Neural cell (in vitro differentiated cells): ENCODE measurements around the gene CEP162. TPM values are rescaled to one million over a fixed set of nuclear protein-coding genes. Genes with fewer than 3 reads are reported as not detected.
"Not testable (repeated sequence)": the region's sequence is repeated elsewhere in the genome, so short reads cannot be mapped to it uniquely, and the experiment has no call there.

Experiments
- H2AFZ ChIP-seq: fragments of 200-600, 300-800 bp; sonication (generic), shearing (Covaris generic); 2 replicates; pipeline ENCODE4 v1.6.0; 2014; ENCODE audit warnings: low read depth, mild to moderate bottlenecking, antibody characterized with exemption, low read length, moderate library complexity
- H3F3A ChIP-seq: fragments of 200-600 bp; shearing (Covaris generic); 2 replicates; pipeline ENCODE4 v1.6.1; 2016; ENCODE audit warnings: mild to moderate bottlenecking, moderate library complexity, mixed read lengths, antibody characterized with exemption, low read length; ENCODE audit not compliant: insufficient read depth, poor library complexity, severe bottlenecking
- H3K27ac ChIP-seq: fragments of 200-600, 300-800 bp; sonication (generic), shearing (Covaris generic); 2 replicates; pipeline ENCODE4 v1.5.1; 2014; ENCODE audit warnings: mild to moderate bottlenecking, low read length, moderate library complexity
- H3K27me3 ChIP-seq: fragments of 300-800, 200-600 bp; sonication (generic), shearing (Covaris generic); 2 replicates; pipeline ENCODE4 v1.6.0; 2014; ENCODE audit warnings: mild to moderate bottlenecking, low read depth, low read length, moderate library complexity; ENCODE audit not compliant: insufficient read depth
- H3K36me3 ChIP-seq: fragments of 300-800, 200-600 bp; sonication (generic), shearing (Covaris generic); 2 replicates; pipeline ENCODE4 v1.5.1; 2014; ENCODE audit warnings: mild to moderate bottlenecking, antibody characterized with exemption, low read length, moderate library complexity; ENCODE audit not compliant: insufficient read depth
- H3K4me2 ChIP-seq: fragments of 300-800, 200-600 bp; sonication (generic), shearing (Covaris generic); 2 replicates; pipeline ENCODE4 v1.6.0; 2014; ENCODE audit warnings: mild to moderate bottlenecking, low read length
- H3K4me3 ChIP-seq: fragments of 300-800, 200-600 bp; sonication (generic), shearing (Covaris generic); 2 replicates; pipeline ENCODE4 v1.5.1; 2014; ENCODE audit warnings: mild to moderate bottlenecking, low read length, moderate library complexity
- H3K79me2 ChIP-seq: fragments of 200-600 bp; shearing (Covaris generic); replicated peaks from 2 replicates; pipeline ENCODE4 v1.6.0; 2014; ENCODE audit warnings: mild to moderate bottlenecking, low read length, moderate library complexity; ENCODE audit not compliant: insufficient read depth
- H3K9ac ChIP-seq: fragments of 300-800, 200-600 bp; sonication (generic), shearing (Covaris generic); 2 replicates; pipeline ENCODE4 v1.6.1; 2016; ENCODE audit warnings: mild to moderate bottlenecking, low read length, mixed read lengths
- H3K9me2 ChIP-seq: fragments of 200-600 bp; shearing (Covaris generic); 2 replicates; pipeline ENCODE4 v1.6.1; 2016; ENCODE audit warnings: mild to moderate bottlenecking, low read length, mixed read lengths; ENCODE audit not compliant: insufficient read depth
- H3K9me3 ChIP-seq: fragments of 200-600, 300-800 bp; sonication (generic), shearing (Covaris generic); 2 replicates; pipeline ENCODE4 v1.6.1; 2016; ENCODE audit warnings: mild to moderate bottlenecking, mixed run types, low read length, moderate library complexity, mixed read lengths
- H4K20me1 ChIP-seq: fragments of 200-600 bp; shearing (Covaris generic); 2 replicates; pipeline ENCODE4 v1.6.1; 2016; ENCODE audit warnings: mild to moderate bottlenecking, mixed run types; ENCODE audit not compliant: insufficient read depth
- CTCF ChIP-seq: fragments of 450-650 bp; IDR thresholded peaks from 2 replicates; pipeline ENCODE4 v1.5.1; 2014; ENCODE audit warnings: antibody characterized with exemption, mild to moderate bottlenecking, moderate library complexity; ENCODE audit not compliant: poor library complexity, severe bottlenecking
- EP300 ChIP-seq: fragments of 450-650 bp; conservative IDR thresholded peaks from 2 replicates; pipeline ENCODE4 v1.6.1; 2014; ENCODE audit warnings: antibody characterized with exemption, mild to moderate bottlenecking, moderate library complexity; ENCODE audit not compliant: poor library complexity, severe bottlenecking
- EZH2 ChIP-seq: fragments of 200-600, 300-800 bp; shearing (Covaris generic), sonication (generic); IDR thresholded peaks from 2 replicates; pipeline ENCODE4 v1.6.1; 2014; ENCODE audit warnings: antibody characterized with exemption, low read length, borderline replicate concordance, mild to moderate bottlenecking; ENCODE audit not compliant: insufficient read depth, poor library complexity, severe bottlenecking
- MXI1 ChIP-seq: fragments of 450-650 bp; conservative IDR thresholded peaks from 2 replicates; pipeline ENCODE4 v1.6.1; 2014; ENCODE audit warnings: antibody characterized with exemption, mild to moderate bottlenecking; ENCODE audit not compliant: poor library complexity, severe bottlenecking
- POLR2AphosphoS5 ChIP-seq: IDR thresholded peaks from 2 replicates; pipeline ENCODE4 v1.6.1; 2012
- RAD21 ChIP-seq: fragments of 450-650 bp; conservative IDR thresholded peaks from 2 replicates; pipeline ENCODE4 v1.6.1; 2014; ENCODE audit warnings: antibody characterized with exemption, mild to moderate bottlenecking, moderate library complexity
- REST ChIP-seq: IDR thresholded peaks from 2 replicates; pipeline ENCODE4 v1.6.1; 2012; ENCODE audit warnings: borderline replicate concordance
- SMC3 ChIP-seq: fragments of 450-650 bp; conservative IDR thresholded peaks from 2 replicates; pipeline ENCODE4 v1.6.1; 2014; ENCODE audit warnings: antibody characterized with exemption, mild to moderate bottlenecking, moderate library complexity; ENCODE audit not compliant: poor library complexity
- TAF1 ChIP-seq: IDR thresholded peaks from 2 replicates; pipeline ENCODE4 v1.6.1; 2012; ENCODE audit warnings: low read depth
- polyA plus RNA-seq: library from polyadenylated mRNA; depleted of rRNA; stranded (reverse); fragments of >200 nt; gene quantifications from 2 replicates; pipeline ENCODE4 v1.2.3, GENCODE V29; 2014

Gene CEP162
- polyA plus RNA-seq, 1 donor from 2014 or later = 19.3 TPM

DNA sequence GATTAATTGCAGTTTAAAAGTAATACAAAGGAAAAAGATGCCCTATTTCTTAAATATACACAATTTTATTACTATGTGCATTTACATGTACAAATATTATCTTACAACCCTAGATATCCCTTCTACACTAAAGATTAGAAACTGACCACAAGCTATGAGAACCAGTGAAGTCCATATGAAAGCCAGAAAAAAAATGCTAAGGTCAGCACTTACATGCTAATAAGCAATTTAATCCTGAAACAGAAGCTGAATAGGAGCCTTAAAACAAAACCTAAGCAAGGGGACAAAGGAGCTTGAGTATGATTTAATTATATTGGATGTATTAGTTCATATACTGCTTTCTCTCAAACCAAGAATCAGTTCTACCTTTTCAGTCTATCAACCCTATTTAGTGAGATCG, 14.2 kb downstream of the CEP162 start:
- Histone ChIP-seq H4K20me1 (no peaks in the 10 kb centered on the region), H3K9me3 (no peaks in the 10 kb centered on the region), H3K4me2 (no peak overlapping the region), H3K27ac (no peak overlapping the region), H3K4me3 (no peak overlapping the region), H2AFZ (no peak overlapping the region), H3K79me2 (no peaks in the 10 kb centered on the region), H3K9me2 (no peaks in the 10 kb centered on the region), H3K36me3 (peaks cover 4% of the 10 kb centered on the region), H3F3A (no peaks in the 10 kb centered on the region), H3K9ac (no peak overlapping the region), H3K27me3 (no peaks in the 10 kb centered on the region)
- TF ChIP-seq TAF1 (no peak), SMC3 (no peak), EP300 (no peak), RAD21 (no peak)

GRCh38 chr6:84204011-84204410, 23.4 kb downstream of the CEP162 start:
- Histone ChIP-seq H3K27ac (no peak overlapping the region), H3K9me3 (no peaks in the 10 kb centered on the region), H3K36me3 (no peaks in the 10 kb centered on the region), H3K79me2 (no peaks in the 10 kb centered on the region), H4K20me1 (no peaks in the 10 kb centered on the region), H3K4me2 (no peak overlapping the region), H3F3A (no peaks in the 10 kb centered on the region), H3K4me3 (no peak overlapping the region), H3K27me3 (no peaks in the 10 kb centered on the region), H3K9ac (no peak overlapping the region), H3K9me2 (no peaks in the 10 kb centered on the region), H2AFZ (no peak overlapping the region)
- TF ChIP-seq CTCF = no peak
- TF ChIP-seq REST = no peak
- TF ChIP-seq MXI1 = no peak
- no peak for TF ChIP-seq EZH2
- no peak for TF ChIP-seq TAF1
- no peak for TF ChIP-seq RAD21
- no peak for TF ChIP-seq POLR2AphosphoS5
- no peak for TF ChIP-seq SMC3
- TF ChIP-seq EP300 = no peak

DNA sequence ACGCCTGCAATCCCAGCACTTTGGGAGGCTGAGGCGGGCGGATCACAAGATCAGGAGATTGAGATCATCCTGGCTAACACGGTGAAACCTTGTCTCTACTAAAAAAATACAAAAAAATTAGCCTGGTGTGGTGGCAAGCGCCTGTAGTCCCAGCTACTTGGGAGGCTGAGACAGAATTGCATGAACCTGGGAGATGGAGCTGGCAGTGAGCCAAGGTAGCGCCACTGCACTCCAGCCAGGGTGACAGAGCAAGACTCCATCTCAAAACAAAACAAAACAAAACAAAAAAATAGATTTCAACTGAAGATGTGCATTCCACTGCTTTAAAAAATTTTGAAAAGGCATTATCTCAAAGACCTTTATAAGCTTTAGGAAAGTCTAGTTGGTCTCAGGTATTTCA, 27.5 kb downstream of the CEP162 start:
- not testable (repeated sequence) for H4K20me1 ChIP-seq, H3K36me3 ChIP-seq, H3K27me3 ChIP-seq, H2AFZ ChIP-seq, H3K4me3 ChIP-seq, H3F3A ChIP-seq, H3K4me2 ChIP-seq, H3K9ac ChIP-seq, H3K79me2 ChIP-seq, H3K9me2 ChIP-seq, H3K27ac ChIP-seq, H3K9me3 ChIP-seq
